Liver (tissue), 9 donors: Measurements from ENCODE around the gene NAV2. TPM values are rescaled to one million over a fixed set of nuclear protein-coding genes. Genes with fewer than 3 reads are reported as not detected.

Experiments
- DNase-seq: peaks from one replicate; pipeline ENCODE4 v3.0.0-alpha.2; 2017; ENCODE audit warnings: low spot score
- H3K27ac ChIP-seq, 2 donors: one replicate each; pipeline ENCODE4 v1.7.0; 2013; ENCODE audit warnings: inconsistent platforms in 2 of 2, low read length in 2 of 2, control low read depth in 1 of 2, low read depth in 1 of 2, mild to moderate bottlenecking in 1 of 2
- H3K27me3 ChIP-seq, 4 donors: one replicate each; pipeline versions ENCODE4 v1.6.1 to v1.7.0; 2013; ENCODE audit warnings: low read length in 3 of 4, inconsistent platforms in 1 of 4, mild to moderate bottlenecking in 1 of 4, moderate library complexity in 1 of 4; ENCODE audit not compliant: control insufficient read depth in 4 of 4, insufficient read depth in 4 of 4
- H3K36me3 ChIP-seq, 4 donors: one replicate each; pipeline versions ENCODE4 v1.6.1 to v1.7.0; 2013; ENCODE audit warnings: low read length in 3 of 4, mild to moderate bottlenecking in 3 of 4, low read depth in 1 of 4, moderate library complexity in 1 of 4; ENCODE audit not compliant: control insufficient read depth in 4 of 4, insufficient read depth in 3 of 4
- H3K4me1 ChIP-seq, 4 donors: one replicate each; pipeline versions ENCODE4 v1.6.1 to v1.7.0; 2013; ENCODE audit warnings: low read length in 3 of 4, mild to moderate bottlenecking in 3 of 4, moderate library complexity in 1 of 4; ENCODE audit not compliant: control insufficient read depth in 4 of 4, insufficient read depth in 4 of 4
- H3K4me3 ChIP-seq, 3 donors: one replicate each; pipeline versions ENCODE4 v1.6.1 to v1.7.0; 2013; ENCODE audit warnings: low read length in 3 of 3, control low read depth in 1 of 3, low read depth in 1 of 3, mild to moderate bottlenecking in 1 of 3
- H3K9ac ChIP-seq, 2 donors: one replicate each; pipeline ENCODE4 v1.7.0; 2013; ENCODE audit warnings: low read length in 2 of 2, mild to moderate bottlenecking in 2 of 2, moderate library complexity in 2 of 2, control low read depth in 1 of 2, low read depth in 1 of 2
- H3K9me3 ChIP-seq, 4 donors: one replicate each; pipeline versions ENCODE4 v1.6.1 to v1.7.0; 2013; ENCODE audit warnings: low read length in 3 of 4; ENCODE audit not compliant: control insufficient read depth in 4 of 4
- EGR1 ChIP-seq, 2 donors: IDR thresholded peaks; 2 replicates each; pipeline ENCODE4 v1.6.1; 2016 to 2018; ENCODE audit warnings: antibody characterized with exemption in 2 of 2, low read depth in 2 of 2
- FOXA1 ChIP-seq: IDR thresholded peaks from 2 replicates; pipeline ENCODE4 v1.6.1; 2016; ENCODE audit warnings: antibody characterized with exemption
- FOXA2 ChIP-seq: IDR thresholded peaks from 2 replicates; pipeline ENCODE4 v1.6.1; 2016; ENCODE audit warnings: antibody characterized with exemption
- GABPA ChIP-seq, 2 donors: IDR thresholded peaks in 1 of 2; conservative IDR thresholded peaks in 1 of 2; 2 replicates each; pipeline ENCODE4 v1.6.1; 2016; ENCODE audit warnings: antibody characterized with exemption in 2 of 2, mild to moderate bottlenecking in 1 of 2, moderate library complexity in 1 of 2
- HNF4A ChIP-seq, 2 donors: conservative IDR thresholded peaks; 2 replicates each; pipeline ENCODE4 v1.6.1; 2016; ENCODE audit warnings: antibody characterized with exemption in 2 of 2, mild to moderate bottlenecking in 2 of 2
- HNF4G ChIP-seq: IDR thresholded peaks from 2 replicates; pipeline ENCODE4 v1.6.1; 2016; ENCODE audit warnings: antibody characterized with exemption
- RAD21 ChIP-seq, 2 donors: IDR thresholded peaks; 2 replicates each; pipeline ENCODE4 v1.6.1; 2016; ENCODE audit warnings: antibody characterized with exemption in 2 of 2, mild to moderate bottlenecking in 2 of 2
- RXRA ChIP-seq, 2 donors: IDR thresholded peaks; 2 replicates each; pipeline ENCODE4 v1.6.1; 2017 to 2018; ENCODE audit warnings: antibody characterized with exemption in 2 of 2, mild to moderate bottlenecking in 1 of 2
- SP1 ChIP-seq: IDR thresholded peaks from 2 replicates; pipeline ENCODE4 v1.6.1; 2018; ENCODE audit warnings: antibody characterized with exemption, mild to moderate bottlenecking
- TAF1 ChIP-seq: conservative IDR thresholded peaks from 2 replicates; pipeline ENCODE4 v1.6.1; 2016; ENCODE audit warnings: antibody characterized with exemption, mild to moderate bottlenecking
- WGBS: extraction: QIAGEN DNeasy Blood & Tissue Kit; methylation state at CpG from one replicate; pipeline ENCODE4 v1.1.7; 2013; 5-methylcytosine and 5-hydroxymethylcytosine counted together
- polyA plus RNA-seq, 2 donors: library from polyadenylated mRNA; stranded (reverse) in 1 of 2; unstranded in 1 of 2; fragments of 200-250 nt in 1 of 2; fragments of >200 nt in 1 of 2; fragmentation: Nextera tagmentation in 1 of 2; extraction: Ambion mirVana in 1 of 2; gene quantifications; one replicate each; pipeline versions ENCODE4 v1.2.1 to v1.2.3, GENCODE V29; 2013 to 2015
- total RNA-seq, 2 donors: library from RNA; depleted of rRNA; stranded (reverse); fragments of >200 nt; gene quantifications; one replicate each; pipeline ENCODE4 v1.2.3, GENCODE V29; 2014
- TF ChIP-seq, protein P1 (sequence below): IDR thresholded peaks from 2 replicates; pipeline ENCODE4 v1.6.1; 2016; ENCODE audit warnings: antibody characterized with exemption
- TF ChIP-seq, protein P2 (sequence below): IDR thresholded peaks from 2 replicates; pipeline ENCODE4 v1.6.1; 2016; ENCODE audit warnings: antibody characterized with exemption
- TF ChIP-seq, protein P3 (sequence below): fragments of 150-350 bp; IDR thresholded peaks from 2 replicates; pipeline ENCODE4 v1.5.1; 2017; ENCODE audit warnings: improper control_type of control experiment, low read depth, low read length; ENCODE audit not compliant: missing input control
- TF ChIP-seq, protein P4 (sequence below): IDR thresholded peaks from 2 replicates; pipeline ENCODE4 v1.6.1; 2016; ENCODE audit warnings: antibody characterized with exemption
- TF ChIP-seq, protein P5 (sequence below): IDR thresholded peaks from 2 replicates; pipeline ENCODE4 v1.6.1; 2016; ENCODE audit warnings: antibody characterized with exemption, mild to moderate bottlenecking
- donor health status: healthy.
- donor health status: healthy.
- donor health status: healthy.
- donor health status: healthy.
- donor health status: healthy.

NAV2 gene
- total and polyA plus RNA-seq, 4 donors: 6.3 to 20.5 (median 11.6) TPM

- H3K4me3 ChIP-seq: no peak overlapping the region
- H3K9ac ChIP-seq: no peak overlapping the region
- no peak overlapping the region for H3K27ac ChIP-seq
- no peaks in the 10 kb centered on the region for H3K27me3 ChIP-seq
- 98% methylated on average over 13 of the region's 13 CpGs for WGBS
- DNase-seq: no peak
- peaks cover 0 to 16% (median 6%) of the 10 kb centered on the region in 4 donors for H3K4me1 ChIP-seq
- TF ChIP-seq, protein P1, sequence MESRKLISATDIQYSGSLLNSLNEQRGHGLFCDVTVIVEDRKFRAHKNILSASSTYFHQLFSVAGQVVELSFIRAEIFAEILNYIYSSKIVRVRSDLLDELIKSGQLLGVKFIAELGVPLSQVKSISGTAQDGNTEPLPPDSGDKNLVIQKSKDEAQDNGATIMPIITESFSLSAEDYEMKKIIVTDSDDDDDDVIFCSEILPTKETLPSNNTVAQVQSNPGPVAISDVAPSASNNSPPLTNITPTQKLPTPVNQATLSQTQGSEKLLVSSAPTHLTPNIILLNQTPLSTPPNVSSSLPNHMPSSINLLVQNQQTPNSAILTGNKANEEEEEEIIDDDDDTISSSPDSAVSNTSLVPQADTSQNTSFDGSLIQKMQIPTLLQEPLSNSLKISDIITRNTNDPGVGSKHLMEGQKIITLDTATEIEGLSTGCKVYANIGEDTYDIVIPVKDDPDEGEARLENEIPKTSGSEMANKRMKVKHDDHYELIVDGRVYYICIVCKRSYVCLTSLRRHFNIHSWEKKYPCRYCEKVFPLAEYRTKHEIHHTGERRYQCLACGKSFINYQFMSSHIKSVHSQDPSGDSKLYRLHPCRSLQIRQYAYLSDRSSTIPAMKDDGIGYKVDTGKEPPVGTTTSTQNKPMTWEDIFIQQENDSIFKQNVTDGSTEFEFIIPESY: no peak
- TF ChIP-seq FOXA1 (no peak), HNF4G (no peak), GABPA (IDR thresholded peaks at IDR 0.05 in 1 of 2, conservative IDR thresholded peaks at IDR 0.05 in 1 of 2) (no peak), EGR1 (IDR thresholded peaks at IDR 0.05; ENCODE audit: low read depth in 2 of 2) (no peak), RXRA (IDR thresholded peaks at IDR 0.05) (no peak), SP1 (no peak), FOXA2 (no peak), TAF1 (no peak)
- TF ChIP-seq, protein P2, sequence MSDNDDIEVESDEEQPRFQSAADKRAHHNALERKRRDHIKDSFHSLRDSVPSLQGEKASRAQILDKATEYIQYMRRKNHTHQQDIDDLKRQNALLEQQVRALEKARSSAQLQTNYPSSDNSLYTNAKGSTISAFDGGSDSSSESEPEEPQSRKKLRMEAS: no peak
- TF ChIP-seq, protein P3, sequence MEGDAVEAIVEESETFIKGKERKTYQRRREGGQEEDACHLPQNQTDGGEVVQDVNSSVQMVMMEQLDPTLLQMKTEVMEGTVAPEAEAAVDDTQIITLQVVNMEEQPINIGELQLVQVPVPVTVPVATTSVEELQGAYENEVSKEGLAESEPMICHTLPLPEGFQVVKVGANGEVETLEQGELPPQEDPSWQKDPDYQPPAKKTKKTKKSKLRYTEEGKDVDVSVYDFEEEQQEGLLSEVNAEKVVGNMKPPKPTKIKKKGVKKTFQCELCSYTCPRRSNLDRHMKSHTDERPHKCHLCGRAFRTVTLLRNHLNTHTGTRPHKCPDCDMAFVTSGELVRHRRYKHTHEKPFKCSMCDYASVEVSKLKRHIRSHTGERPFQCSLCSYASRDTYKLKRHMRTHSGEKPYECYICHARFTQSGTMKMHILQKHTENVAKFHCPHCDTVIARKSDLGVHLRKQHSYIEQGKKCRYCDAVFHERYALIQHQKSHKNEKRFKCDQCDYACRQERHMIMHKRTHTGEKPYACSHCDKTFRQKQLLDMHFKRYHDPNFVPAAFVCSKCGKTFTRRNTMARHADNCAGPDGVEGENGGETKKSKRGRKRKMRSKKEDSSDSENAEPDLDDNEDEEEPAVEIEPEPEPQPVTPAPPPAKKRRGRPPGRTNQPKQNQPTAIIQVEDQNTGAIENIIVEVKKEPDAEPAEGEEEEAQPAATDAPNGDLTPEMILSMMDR: no peak
- TF ChIP-seq, protein P4, sequence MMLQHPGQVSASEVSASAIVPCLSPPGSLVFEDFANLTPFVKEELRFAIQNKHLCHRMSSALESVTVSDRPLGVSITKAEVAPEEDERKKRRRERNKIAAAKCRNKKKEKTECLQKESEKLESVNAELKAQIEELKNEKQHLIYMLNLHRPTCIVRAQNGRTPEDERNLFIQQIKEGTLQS: no peak
- TF ChIP-seq, protein P5, sequence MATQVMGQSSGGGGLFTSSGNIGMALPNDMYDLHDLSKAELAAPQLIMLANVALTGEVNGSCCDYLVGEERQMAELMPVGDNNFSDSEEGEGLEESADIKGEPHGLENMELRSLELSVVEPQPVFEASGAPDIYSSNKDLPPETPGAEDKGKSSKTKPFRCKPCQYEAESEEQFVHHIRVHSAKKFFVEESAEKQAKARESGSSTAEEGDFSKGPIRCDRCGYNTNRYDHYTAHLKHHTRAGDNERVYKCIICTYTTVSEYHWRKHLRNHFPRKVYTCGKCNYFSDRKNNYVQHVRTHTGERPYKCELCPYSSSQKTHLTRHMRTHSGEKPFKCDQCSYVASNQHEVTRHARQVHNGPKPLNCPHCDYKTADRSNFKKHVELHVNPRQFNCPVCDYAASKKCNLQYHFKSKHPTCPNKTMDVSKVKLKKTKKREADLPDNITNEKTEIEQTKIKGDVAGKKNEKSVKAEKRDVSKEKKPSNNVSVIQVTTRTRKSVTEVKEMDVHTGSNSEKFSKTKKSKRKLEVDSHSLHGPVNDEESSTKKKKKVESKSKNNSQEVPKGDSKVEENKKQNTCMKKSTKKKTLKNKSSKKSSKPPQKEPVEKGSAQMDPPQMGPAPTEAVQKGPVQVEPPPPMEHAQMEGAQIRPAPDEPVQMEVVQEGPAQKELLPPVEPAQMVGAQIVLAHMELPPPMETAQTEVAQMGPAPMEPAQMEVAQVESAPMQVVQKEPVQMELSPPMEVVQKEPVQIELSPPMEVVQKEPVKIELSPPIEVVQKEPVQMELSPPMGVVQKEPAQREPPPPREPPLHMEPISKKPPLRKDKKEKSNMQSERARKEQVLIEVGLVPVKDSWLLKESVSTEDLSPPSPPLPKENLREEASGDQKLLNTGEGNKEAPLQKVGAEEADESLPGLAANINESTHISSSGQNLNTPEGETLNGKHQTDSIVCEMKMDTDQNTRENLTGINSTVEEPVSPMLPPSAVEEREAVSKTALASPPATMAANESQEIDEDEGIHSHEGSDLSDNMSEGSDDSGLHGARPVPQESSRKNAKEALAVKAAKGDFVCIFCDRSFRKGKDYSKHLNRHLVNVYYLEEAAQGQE: no peak
- H3K36me3 ChIP-seq: peaks cover 4 to 23% (median 19%) of the 10 kb centered on the region in 4 donors
- H3K9me3 ChIP-seq: no peaks in the 10 kb centered on the region
Observed at GRCh38 chr11:20043992-20044391, 331.4 kb downstream of the NAV2 start.

DNA sequence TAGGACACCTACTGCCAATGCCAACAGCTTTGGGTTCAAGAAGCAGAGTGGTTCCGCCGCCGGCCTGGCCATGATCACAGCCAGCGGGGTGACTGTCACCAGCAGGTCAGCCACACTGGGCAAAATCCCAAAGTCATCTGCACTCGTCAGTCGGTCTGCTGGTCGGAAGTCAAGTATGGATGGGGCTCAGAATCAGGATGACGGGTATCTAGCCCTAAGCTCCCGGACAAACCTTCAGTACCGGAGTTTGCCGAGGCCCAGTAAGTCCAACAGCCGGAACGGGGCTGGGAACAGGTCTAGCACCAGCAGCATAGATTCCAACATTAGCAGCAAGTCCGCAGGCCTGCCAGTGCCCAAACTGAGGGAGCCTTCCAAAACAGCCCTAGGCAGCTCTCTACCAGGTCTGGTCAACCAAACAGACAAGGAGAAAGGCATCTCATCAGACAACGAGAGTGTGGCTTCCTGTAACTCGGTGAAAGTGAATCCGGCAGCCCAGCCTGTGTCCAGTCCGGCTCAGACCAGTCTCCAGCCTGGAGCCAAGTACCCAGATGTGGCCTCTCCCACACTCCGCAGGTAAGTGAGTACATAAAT is 332.6 kb downstream of the NAV2 start:
- H3K27ac ChIP-seq: peak overlapping the region in 1 of 2 donors; percentile 40
- WGBS: 73% methylated on average over 19 of the region's 19 CpGs
- TF ChIP-seq HNF4A (conservative IDR thresholded peaks at IDR 0.05): peak in 1 of 2 donors; percentile 43
- TF ChIP-seq RXRA (IDR thresholded peaks at IDR 0.05): peak; percentile 54 to 63
- TF ChIP-seq RAD21 (IDR thresholded peaks at IDR 0.05): peak in 1 of 2 donors; percentile 41
- TF ChIP-seq EGR1 (IDR thresholded peaks at IDR 0.05; ENCODE audit: low read depth in 2 of 2): no peak

More for the DNA sequence above, 332.6 kb downstream of the NAV2 start:
- Histone ChIP-seq H3K9me3 (no peaks in the 10 kb centered on the region), H3K27me3 (no peaks in the 10 kb centered on the region), H3K4me1 (peaks cover 0 to 16% (median 6%) of the 10 kb centered on the region in 4 donors), H3K4me3 (no peak overlapping the region), H3K9ac (no peak overlapping the region), H3K36me3 (peaks cover 4 to 35% (median 22%) of the 10 kb centered on the region in 4 donors)
- no peak for DNase-seq
